Endothelial cell (in vitro differentiated cells): ENCODE measurements around the gene SMYD2. TPM values are rescaled to one million over a fixed set of nuclear protein-coding genes. Genes with fewer than 3 reads are reported as not detected.

ENCODE experiments used
- DNase-seq: peaks from one replicate; pipeline ENCODE4 v3.0.0; 2021; ENCODE audit warnings: low spot score
- H3K27ac Mint-ChIP-seq: one replicate; pipeline ENCODE4 v1.8.0; 2021; ENCODE audit warnings: mixed read lengths, inconsistent platforms; ENCODE audit not compliant: unreplicated experiment
- H3K27me3 Mint-ChIP-seq: one replicate; pipeline ENCODE4 v1.8.0; 2021; ENCODE audit warnings: mild to moderate bottlenecking, moderate library complexity, mixed read lengths, inconsistent platforms; ENCODE audit not compliant: unreplicated experiment
- H3K36me3 Mint-ChIP-seq: one replicate; pipeline ENCODE4 v1.8.0; 2021; ENCODE audit warnings: mild to moderate bottlenecking, low read depth, mixed read lengths, inconsistent platforms; ENCODE audit not compliant: unreplicated experiment
- H3K4me1 Mint-ChIP-seq: one replicate; pipeline ENCODE4 v1.8.0; 2021; ENCODE audit warnings: mild to moderate bottlenecking, mixed read lengths, inconsistent platforms; ENCODE audit not compliant: unreplicated experiment
- H3K4me3 Mint-ChIP-seq: one replicate; pipeline ENCODE4 v1.8.0; 2021; ENCODE audit warnings: mild to moderate bottlenecking, mixed read lengths, inconsistent platforms; ENCODE audit not compliant: unreplicated experiment
- H3K9me3 Mint-ChIP-seq: one replicate; pipeline ENCODE4 v1.8.0; 2021; ENCODE audit warnings: mixed read lengths, inconsistent platforms; ENCODE audit not compliant: unreplicated experiment
- total RNA-seq: library from RNA; stranded (reverse); fragmentation: NEBNext Ultra II Directional; extraction: Animal tissue kit (Norgen Biotek cat#: 25700); gene quantifications from one replicate; pipeline ENCODE4 v1.2.1, GENCODE V29; 2021; ENCODE audit not compliant: unreplicated experiment
- TF ChIP-seq, protein P1 (sequence below): fragments of 200-600 bp; sonication (generic); IDR thresholded peaks from one replicate; pipeline ENCODE4 v1.5.0; 2021; ENCODE audit warnings: antibody characterized with exemption; ENCODE audit not compliant: unreplicated experiment

Gene SMYD2
- total RNA-seq, 1 donor from 2014 or later = 44.1 TPM

DNA sequence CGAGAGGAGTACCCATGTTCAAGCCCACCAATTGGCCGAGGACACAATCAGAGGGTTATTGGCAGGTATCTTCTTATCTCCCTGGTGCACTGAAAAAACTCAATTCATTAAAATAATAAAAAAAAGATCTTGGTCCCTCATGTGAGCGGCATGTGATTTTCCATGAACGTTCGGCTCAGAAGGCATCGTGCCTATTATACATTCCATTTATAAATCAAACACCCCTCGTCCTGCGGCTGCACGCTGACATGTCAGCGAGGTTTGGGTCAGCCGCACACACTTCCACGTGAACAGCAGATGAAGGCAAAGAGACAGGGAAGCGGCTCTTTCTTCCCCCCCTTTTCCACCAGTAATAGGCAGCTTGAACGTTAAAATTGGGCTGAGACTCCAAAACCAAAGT lies 31.3 kb upstream of the SMYD2 start:
- H3K36me3 Mint-ChIP-seq = no peaks in the 10 kb centered on the region
- no peaks in the 10 kb centered on the region for H3K9me3 Mint-ChIP-seq
- no peak overlapping the region for H3K27ac Mint-ChIP-seq
- no peak for DNase-seq
- TF ChIP-seq, protein P1, sequence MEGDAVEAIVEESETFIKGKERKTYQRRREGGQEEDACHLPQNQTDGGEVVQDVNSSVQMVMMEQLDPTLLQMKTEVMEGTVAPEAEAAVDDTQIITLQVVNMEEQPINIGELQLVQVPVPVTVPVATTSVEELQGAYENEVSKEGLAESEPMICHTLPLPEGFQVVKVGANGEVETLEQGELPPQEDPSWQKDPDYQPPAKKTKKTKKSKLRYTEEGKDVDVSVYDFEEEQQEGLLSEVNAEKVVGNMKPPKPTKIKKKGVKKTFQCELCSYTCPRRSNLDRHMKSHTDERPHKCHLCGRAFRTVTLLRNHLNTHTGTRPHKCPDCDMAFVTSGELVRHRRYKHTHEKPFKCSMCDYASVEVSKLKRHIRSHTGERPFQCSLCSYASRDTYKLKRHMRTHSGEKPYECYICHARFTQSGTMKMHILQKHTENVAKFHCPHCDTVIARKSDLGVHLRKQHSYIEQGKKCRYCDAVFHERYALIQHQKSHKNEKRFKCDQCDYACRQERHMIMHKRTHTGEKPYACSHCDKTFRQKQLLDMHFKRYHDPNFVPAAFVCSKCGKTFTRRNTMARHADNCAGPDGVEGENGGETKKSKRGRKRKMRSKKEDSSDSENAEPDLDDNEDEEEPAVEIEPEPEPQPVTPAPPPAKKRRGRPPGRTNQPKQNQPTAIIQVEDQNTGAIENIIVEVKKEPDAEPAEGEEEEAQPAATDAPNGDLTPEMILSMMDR = no peak
- H3K27me3 Mint-ChIP-seq = peaks cover 2% of the 10 kb centered on the region
- H3K4me3 Mint-ChIP-seq = no peak overlapping the region
- H3K4me1 Mint-ChIP-seq = peaks cover 10% of the 10 kb centered on the region

DNA sequence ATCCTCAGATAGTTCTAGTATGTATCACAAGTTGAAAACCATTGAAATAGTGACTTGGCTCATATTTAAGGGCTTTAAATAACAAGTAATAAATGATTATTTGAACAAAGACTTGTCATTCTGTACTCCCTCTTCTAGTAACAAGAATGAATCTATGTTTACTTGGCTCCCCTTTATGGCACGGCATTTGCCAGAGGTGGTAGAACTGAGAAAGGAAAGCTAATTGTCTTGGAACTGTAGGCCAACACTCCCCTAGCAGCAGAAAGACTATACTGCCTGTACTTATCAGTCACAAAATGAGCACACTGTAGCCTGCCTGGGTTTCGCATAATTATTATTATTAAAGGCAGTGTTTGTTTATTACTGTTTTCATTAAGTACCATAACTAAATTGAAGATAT lies 29.6 kb upstream of the SMYD2 start:
- no peak for DNase-seq
- Mint-ChIP-seq H3K27me3 (no peaks in the 10 kb centered on the region), H3K9me3 (no peaks in the 10 kb centered on the region), H3K36me3 (no peaks in the 10 kb centered on the region), H3K4me1 (peaks cover 10% of the 10 kb centered on the region), H3K27ac (no peak overlapping the region), H3K4me3 (no peak overlapping the region)
- TF ChIP-seq, protein P1 = no peak

DNA sequence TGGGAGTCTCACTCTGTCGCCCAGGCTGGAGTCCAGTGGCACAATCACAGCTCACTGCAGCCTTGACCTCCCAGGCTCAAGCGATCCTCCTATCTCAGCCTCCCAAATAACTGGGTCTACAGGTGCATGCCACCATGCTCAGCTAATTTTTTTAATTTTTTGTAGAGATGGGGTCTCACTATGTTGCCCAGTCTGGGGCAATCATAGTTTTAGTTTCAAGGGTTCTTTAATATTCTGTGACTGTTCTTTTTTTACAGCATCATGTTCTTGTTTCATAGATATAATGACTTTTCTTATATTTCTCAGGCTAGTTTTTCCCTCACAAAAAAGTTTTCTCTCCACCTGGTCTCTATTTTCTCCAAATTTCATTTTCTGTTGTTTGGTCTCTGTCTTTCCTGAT lies 25.4 kb upstream of the SMYD2 start:
- Mint-ChIP-seq H3K9me3 (no peaks in the 10 kb centered on the region), H3K27me3 (no peaks in the 10 kb centered on the region)

DNA sequence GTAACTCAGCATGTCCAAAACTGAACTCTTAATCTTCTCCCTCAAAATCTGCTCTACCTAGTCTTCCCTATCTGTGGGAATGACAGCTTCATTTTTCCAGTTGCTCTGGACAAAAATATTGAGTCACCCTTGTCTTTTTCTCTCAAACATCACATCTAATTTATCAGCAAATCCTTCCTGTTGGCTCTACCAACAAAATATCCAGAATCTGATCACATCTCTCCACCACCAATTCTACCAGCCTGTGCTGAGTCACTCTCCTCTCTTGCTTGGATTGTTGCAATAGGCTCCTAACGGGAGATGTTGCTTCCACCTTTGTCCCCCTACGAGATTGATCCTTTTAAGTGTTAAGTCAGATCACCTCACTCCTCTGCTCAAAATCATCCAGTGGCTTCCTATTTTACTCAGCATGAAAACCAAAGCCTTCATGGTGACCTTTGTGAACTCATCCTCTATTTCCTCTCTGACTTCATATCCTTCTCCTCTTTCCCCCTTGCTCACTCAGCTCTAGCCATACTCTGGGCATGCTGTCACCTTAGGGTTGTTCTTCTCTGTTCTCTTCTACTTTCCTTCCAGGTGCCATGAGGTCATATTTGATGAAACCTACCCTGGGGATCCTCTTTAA lies 21.5 kb upstream of the SMYD2 start:
- Mint-ChIP-seq H3K36me3 (no peaks in the 10 kb centered on the region), H3K27me3 (no peaks in the 10 kb centered on the region), H3K9me3 (no peaks in the 10 kb centered on the region), H3K4me3 (no peak overlapping the region), H3K4me1 (peaks cover 16% of the 10 kb centered on the region), H3K27ac (no peak overlapping the region)
- DNase-seq = no peak
- TF ChIP-seq, protein P1 = no peak

More for the DNA sequence above, 25.4 kb upstream of the SMYD2 start:
- Mint-ChIP-seq H3K4me3 (no peak overlapping the region), H3K4me1 (peaks cover 18% of the 10 kb centered on the region), H3K27ac (no peak overlapping the region), H3K36me3 (no peaks in the 10 kb centered on the region)
- TF ChIP-seq, protein P1 = no peak
- no peak for DNase-seq

DNA sequence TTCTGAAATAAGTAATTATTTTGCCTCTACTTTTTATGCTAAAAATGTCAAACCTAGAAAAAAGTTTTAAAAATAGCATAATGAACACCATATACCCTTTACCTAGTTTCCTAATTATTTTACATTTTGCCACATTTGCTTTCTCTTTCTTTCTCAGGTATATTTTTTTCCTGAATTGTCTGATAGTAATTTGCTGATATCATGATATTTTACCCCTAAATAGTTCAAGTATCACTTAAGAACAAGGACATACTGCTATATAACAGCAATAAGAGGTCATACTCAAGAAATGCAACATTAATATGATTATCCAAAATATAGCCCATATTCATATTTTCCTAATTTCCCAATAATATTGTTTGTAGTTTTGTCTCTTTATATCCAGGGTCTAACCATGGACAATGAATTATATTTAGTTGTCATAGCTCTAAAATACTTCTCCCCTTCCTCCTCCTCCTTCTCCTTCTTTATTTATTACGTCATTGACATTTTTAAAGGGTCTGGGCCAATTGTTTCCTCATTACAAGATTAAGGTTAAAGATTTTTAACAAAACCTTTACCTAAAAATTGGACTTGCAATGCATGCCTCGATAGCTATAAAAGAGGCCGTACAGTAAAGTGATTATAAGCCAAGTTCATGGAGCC lies 20.3 kb upstream of the SMYD2 start:
- Mint-ChIP-seq H3K4me3 (no peak overlapping the region), H3K27ac (no peak overlapping the region), H3K9me3 (no peaks in the 10 kb centered on the region), H3K36me3 (no peaks in the 10 kb centered on the region), H3K27me3 (no peaks in the 10 kb centered on the region), H3K4me1 (peaks cover 16% of the 10 kb centered on the region)
- DNase-seq = no peak
- TF ChIP-seq, protein P1 = no peak
